ENCODE measurements around the gene SIN3B.

The SIN3B gene, protein sequence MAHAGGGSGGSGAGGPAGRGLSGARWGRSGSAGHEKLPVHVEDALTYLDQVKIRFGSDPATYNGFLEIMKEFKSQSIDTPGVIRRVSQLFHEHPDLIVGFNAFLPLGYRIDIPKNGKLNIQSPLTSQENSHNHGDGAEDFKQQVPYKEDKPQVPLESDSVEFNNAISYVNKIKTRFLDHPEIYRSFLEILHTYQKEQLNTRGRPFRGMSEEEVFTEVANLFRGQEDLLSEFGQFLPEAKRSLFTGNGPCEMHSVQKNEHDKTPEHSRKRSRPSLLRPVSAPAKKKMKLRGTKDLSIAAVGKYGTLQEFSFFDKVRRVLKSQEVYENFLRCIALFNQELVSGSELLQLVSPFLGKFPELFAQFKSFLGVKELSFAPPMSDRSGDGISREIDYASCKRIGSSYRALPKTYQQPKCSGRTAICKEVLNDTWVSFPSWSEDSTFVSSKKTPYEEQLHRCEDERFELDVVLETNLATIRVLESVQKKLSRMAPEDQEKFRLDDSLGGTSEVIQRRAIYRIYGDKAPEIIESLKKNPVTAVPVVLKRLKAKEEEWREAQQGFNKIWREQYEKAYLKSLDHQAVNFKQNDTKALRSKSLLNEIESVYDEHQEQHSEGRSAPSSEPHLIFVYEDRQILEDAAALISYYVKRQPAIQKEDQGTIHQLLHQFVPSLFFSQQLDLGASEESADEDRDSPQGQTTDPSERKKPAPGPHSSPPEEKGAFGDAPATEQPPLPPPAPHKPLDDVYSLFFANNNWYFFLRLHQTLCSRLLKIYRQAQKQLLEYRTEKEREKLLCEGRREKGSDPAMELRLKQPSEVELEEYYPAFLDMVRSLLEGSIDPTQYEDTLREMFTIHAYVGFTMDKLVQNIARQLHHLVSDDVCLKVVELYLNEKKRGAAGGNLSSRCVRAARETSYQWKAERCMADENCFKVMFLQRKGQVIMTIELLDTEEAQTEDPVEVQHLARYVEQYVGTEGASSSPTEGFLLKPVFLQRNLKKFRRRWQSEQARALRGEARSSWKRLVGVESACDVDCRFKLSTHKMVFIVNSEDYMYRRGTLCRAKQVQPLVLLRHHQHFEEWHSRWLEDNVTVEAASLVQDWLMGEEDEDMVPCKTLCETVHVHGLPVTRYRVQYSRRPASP

DNA sequence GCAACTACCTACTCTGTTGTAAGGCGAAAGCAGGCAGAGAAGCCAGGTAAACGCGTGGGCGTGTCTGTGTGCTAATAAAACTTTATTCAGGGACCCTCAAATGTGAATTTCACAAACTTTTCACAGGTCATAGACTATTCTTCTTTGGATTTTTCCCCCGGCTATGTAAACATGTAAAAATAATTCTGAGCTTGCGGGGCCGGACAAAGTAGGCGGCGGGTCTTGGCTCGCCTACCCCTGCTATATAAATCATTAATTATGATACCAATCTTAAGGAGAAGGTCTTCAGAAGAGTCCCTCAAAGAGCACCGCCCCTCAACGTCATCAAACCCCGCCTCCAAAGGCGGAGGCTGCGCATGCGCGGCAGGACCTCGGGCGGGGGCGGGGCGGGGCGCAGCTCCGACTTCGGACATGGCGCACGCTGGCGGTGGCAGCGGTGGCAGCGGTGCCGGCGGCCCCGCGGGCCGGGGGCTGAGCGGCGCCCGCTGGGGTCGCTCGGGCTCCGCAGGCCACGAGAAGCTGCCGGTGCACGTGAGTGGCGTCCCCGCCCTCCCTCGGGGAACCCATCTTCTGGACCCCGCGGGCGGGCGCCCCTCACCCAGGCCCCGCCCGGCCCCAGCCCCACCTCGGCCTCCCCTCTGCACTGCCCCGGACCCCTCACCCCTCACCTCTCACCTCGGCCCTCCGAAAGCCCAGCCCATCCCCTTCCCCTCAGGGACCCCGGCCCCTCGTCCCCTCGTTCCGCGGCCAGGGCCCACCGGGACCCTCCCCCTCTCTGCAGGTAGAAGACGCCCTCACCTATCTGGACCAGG lies at the start of gene SIN3B:
Gene SIN3B (plus strand): TSS at position 389 of the 812 bp plus-strand sequence. CDS start 23 bp downstream, at position 412.
- Mint-ChIP-seq H3K36me3 (ENCODE audit: low read depth) (peaks cover 26% of the 10 kb centered on the region), H3K27ac (no peak within 1 kb of the TSS), H3K4me1 (peaks cover 44% of the 10 kb centered on the region), H3K27me3 (ENCODE audit: low read depth, poor library complexity) (peaks cover 16% of the 10 kb centered on the region), H3K9me3 (peaks cover 10% of the 10 kb centered on the region), H3K4me3 (peak within 1 kb of the TSS; percentile 90)
- TF ChIP-seq, protein P1, sequence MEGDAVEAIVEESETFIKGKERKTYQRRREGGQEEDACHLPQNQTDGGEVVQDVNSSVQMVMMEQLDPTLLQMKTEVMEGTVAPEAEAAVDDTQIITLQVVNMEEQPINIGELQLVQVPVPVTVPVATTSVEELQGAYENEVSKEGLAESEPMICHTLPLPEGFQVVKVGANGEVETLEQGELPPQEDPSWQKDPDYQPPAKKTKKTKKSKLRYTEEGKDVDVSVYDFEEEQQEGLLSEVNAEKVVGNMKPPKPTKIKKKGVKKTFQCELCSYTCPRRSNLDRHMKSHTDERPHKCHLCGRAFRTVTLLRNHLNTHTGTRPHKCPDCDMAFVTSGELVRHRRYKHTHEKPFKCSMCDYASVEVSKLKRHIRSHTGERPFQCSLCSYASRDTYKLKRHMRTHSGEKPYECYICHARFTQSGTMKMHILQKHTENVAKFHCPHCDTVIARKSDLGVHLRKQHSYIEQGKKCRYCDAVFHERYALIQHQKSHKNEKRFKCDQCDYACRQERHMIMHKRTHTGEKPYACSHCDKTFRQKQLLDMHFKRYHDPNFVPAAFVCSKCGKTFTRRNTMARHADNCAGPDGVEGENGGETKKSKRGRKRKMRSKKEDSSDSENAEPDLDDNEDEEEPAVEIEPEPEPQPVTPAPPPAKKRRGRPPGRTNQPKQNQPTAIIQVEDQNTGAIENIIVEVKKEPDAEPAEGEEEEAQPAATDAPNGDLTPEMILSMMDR (IDR thresholded peaks at IDR 0.05), result no peak
- peak; percentile 87 for DNase-seq

DNA sequence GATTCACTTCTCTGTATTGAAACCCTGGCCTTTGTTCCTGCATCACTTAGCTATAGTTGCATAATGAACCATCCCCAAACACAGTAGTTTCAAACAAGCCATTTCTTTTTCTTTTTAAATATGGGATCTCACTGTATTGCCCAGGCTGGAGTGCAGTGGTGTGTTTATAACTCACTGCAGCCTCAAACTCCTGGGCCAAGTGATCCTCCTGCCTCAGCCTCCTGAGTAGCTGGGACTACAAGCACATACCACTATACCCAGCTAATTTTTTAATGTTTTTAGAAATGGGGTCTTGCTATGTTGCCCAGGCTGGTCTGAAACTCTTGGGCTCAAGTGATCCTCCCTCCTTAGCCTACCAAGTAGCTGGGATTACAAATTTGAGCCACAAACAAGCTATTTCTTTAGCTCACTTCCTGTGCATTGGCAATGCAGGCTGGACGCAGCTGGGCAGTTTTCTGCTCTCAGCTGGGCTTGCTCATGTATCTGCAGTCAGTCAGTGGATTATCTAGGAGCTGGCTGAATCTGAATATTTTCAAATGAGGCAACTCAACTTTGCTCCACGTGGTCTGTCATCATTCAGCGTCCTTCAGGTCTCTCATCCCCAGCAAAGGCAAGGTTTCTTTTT lies 49.5 kb upstream of the SIN3B start:
- H3K9me3 Mint-ChIP-seq, result no peaks in the 10 kb centered on the region
- no peak overlapping the region for H3K27ac Mint-ChIP-seq
- H3K27me3 Mint-ChIP-seq (ENCODE audit: low read depth, poor library complexity), result peaks cover 38% of the 10 kb centered on the region
- no peak for DNase-seq
- no peaks in the 10 kb centered on the region for H3K4me1 Mint-ChIP-seq
- no peaks in the 10 kb centered on the region for H3K36me3 Mint-ChIP-seq (ENCODE audit: low read depth)
- TF ChIP-seq, protein P1 (IDR thresholded peaks at IDR 0.05), result no peak
- no peak overlapping the region for H3K4me3 Mint-ChIP-seq

DNA sequence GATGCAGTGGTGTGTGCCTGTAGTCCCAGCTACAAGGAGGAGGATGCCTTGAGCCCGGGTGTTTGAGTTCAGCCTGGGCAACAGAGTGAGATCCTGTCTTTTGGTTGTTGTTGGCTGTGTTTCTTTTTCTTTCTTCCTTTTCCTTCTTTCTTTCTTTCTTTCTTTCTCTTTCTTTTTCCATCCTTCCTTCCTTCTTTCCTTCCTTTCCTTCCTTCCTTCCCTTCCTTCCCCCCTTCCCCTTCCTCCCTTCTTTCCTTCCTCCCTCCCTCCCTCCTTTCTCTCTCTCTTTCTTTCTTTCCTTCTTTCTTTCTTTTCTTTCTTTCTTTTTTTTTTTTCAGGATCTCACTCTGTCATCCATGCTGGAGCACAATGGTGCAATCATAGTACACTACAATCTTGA lies 46.5 kb upstream of the SIN3B start:
- Mint-ChIP-seq H3K9me3 (peaks cover 3% of the 10 kb centered on the region), H3K4me1 (no peaks in the 10 kb centered on the region), H3K27me3 (ENCODE audit: low read depth, poor library complexity) (peaks cover 43% of the 10 kb centered on the region), H3K4me3 (no peak overlapping the region), H3K27ac (no peak overlapping the region), H3K36me3 (ENCODE audit: low read depth) (no peaks in the 10 kb centered on the region)
- TF ChIP-seq, protein P1 (IDR thresholded peaks at IDR 0.05), result no peak
- no peak for DNase-seq

DNA sequence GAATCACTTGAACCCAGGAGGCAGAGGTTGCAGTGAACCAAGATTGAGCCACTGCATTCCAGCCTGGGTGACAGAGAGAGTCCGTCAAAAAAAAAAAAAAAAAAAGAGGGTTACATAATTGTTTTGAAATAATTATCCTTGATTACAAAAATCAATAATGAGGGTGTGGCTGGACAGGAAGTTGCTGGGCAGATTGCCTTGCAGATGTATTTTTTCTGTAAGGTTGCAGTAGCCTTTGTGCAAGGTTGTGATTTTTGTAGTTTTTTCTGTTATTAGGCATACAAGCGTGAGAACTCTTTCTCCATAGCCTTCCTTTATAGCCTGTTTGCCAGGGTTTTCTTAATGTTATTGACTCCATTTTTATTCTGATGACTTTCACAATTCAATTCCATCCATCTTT lies 40.7 kb upstream of the SIN3B start:
- Mint-ChIP-seq H3K9me3 (peaks cover 38% of the 10 kb centered on the region), H3K27ac (no peak overlapping the region), H3K4me3 (no peak overlapping the region), H3K36me3 (ENCODE audit: low read depth) (no peaks in the 10 kb centered on the region), H3K4me1 (no peaks in the 10 kb centered on the region), H3K27me3 (ENCODE audit: low read depth, poor library complexity) (peaks cover 13% of the 10 kb centered on the region)
- TF ChIP-seq, protein P1 (IDR thresholded peaks at IDR 0.05), result no peak
- no peak for DNase-seq

DNA sequence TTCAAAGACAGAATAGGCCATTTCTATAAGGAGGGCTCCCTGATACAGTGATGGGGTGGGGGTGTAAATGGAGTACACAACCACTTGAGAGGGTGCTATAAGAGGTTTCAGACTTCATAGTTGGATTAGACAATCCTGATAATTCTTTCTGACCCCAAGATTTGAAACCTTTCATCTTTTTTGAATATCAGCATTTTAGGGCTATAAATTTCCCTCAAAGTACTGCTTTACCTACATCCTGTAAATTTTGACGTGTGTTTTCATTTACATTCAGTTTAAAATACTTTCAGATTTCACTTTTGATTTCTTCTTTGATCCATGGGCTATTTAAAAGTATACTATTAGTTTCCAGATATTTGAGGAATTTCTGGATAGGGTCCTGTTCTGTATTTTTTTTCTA lies 40.0 kb upstream of the SIN3B start:
- Mint-ChIP-seq H3K4me3 (no peak overlapping the region), H3K36me3 (ENCODE audit: low read depth) (no peaks in the 10 kb centered on the region), H3K27me3 (ENCODE audit: low read depth, poor library complexity) (peaks cover 13% of the 10 kb centered on the region), H3K9me3 (peaks cover 38% of the 10 kb centered on the region), H3K27ac (no peak overlapping the region), H3K4me1 (no peaks in the 10 kb centered on the region)
- no peak for DNase-seq
- TF ChIP-seq, protein P1 (IDR thresholded peaks at IDR 0.05), result no peak
